ENCODE data around the gene GOLGA6L22. TPM values are rescaled to one million over a fixed set of nuclear protein-coding genes. Genes with fewer than 3 reads are reported as not detected.
A peak's percentile ranks its signal among the peaks of the same experiment; 100 is the strongest.
"Not testable (repeated sequence)": the region's sequence is repeated elsewhere in the genome, so short reads cannot be mapped to it uniquely, and the experiment has no call there.

GOLGA6L22 gene, protein sequence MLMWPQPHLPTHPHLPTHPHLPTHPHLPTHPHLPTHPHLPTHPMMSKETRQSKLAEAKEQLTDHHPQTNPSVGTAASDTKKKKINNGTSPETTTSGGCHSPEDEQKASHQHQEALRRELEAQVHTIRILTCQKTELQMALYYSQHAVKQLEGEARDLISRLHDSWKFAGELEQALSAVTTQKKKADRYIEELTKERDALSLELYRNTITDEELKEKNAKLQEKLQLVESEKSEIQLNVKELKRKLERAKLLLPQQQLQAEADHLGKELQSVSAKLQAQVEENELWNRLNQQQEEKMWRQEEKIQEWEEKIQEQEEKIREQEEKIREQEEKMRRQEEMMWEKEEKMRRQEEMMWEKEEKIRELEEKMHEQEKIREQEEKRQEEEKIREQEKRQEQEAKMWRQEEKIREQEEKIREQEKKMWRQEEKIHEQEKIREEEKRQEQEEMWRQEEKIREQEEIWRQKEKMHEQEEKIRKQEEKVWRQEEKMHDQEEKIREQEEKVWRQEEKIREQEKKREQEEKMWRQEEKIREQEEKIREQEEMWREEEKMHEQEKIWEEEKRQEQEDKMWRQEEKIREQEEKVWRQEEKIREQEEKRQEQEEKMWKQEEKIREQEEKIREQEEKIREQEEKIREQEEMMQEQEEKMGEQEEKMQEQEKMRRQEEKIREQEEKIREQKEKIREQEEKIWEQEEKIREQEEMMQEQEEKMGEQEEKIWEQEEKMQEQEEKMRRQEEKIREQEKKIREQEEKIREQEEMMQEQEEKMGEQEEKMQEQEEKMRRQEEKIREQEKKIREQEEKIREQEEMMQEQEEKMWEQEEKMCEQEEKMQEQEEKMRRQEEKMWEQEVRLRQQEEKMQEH
- not detected in 2 replicates for polyA plus RNA-seq (2014; cell fraction: cytosol; rRNA removed)
- polyA plus RNA-seq (2014; cell fraction: nucleus; rRNA removed): not detected in 2 replicates

DNA sequence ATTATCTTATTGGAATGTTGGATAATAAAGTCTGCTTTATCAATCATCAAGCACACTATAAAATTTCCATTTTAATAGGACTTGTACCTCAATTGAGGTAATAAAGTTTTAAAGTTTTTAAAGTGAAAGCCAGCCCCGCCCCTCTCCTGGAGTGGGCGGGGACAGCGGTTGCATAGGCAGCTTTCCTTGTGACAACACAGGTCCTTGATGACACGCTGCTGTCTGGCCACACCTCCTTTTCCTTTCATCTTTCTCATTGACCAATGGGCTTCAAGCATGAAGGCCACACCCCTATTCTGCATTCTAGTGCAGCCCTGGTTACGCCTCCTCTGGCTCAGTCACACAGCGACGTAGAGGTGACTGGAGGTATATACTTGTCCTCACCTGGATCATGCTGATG, at the start of gene GOLGA6L22:
Gene GOLGA6L22, plus strand, starts transcription at position 301 of the 400 bp plus-strand sequence. Its CDS starts 91 bp downstream, at position 392.
- DNase-seq (ENCODE audit: low spot score): not testable (repeated sequence)

DNA sequence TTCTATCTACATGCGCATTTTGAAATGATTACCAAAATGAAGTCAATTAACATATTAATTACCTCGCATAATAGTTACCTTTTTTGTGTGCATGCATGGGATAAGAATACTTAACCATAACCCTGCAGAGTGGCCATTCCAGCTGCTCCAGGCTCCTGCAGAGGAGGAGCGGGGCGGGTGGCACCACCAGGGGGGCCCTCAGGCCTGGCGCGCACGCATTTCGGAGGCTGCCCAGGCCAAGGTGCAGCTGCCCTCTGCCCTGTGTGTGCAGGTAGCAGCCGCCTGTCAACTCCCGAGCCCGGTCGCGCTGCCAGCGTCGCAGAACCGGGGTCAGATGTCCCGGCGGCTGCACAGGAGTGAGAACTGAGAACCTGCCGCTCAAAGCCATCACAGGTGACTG, 41.4 kb upstream of the GOLGA6L22 start:
- DNase-seq (ENCODE audit: low spot score): not testable (repeated sequence)

DNA sequence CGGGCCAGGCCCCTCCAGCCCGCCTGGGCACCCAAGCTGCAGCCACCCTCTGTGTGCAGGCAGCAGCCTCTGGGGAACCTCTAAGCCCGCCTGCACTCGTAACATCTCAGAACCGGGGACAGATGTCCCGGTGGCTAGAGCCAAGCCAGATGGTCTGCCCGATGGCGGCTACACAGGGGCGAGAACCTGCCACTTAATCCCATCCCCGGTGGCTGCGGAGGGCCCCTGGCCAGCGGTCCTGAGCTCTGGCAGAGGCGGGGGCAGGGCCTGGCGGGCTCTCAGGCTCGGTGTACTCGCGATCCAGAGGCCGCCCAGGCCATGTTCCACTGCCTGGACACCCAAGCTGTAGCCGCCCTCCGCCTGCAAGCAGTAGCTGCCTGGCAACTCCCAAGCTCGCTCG, 40.9 kb upstream of the GOLGA6L22 start:
- not testable (repeated sequence) for DNase-seq (ENCODE audit: low spot score)

DNA sequence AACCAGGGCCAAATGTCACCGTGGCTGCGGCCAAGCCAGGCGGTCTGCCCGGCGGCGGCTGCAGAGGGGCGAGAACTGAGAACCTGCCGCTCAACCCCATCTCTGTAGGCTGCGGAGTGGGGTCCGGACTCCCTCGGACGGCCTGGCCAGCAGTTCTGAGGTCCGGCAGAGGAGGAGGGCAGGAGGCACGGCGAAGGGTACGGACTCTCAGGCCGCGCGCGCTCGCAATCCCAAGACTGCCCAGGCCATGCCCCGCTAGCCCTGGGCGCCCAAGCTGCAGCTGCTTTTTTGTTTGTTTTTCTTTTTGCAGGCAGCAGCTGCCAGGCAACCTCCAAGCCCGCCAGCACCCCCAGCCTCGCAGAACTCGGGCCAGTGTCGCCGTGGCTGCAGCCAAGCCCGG, 40.5 kb upstream of the GOLGA6L22 start:
- DNase-seq (ENCODE audit: low spot score): not testable (repeated sequence)

DNA sequence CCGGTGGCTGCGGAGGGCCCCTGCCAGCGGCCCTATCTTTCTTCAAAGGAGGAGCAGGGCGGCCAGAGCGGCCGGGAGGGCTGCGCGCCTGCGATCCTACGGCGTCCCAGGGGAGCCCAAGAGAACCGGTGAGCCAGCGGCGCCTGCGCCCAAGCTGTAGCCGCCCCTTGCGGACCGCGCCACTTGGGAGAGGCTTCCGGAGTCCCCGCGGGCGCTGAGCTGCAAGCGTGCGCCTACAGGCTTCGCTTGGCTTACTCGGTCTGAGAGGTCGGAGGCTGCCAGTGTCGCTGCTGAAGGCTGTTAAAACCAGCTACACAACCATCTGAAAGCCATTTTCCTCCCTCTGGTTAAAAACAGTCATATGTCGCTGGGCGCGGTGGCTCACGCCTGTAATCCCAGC, 40.0 kb upstream of the GOLGA6L22 start:
- not testable (repeated sequence) for DNase-seq (ENCODE audit: low spot score)

DNA sequence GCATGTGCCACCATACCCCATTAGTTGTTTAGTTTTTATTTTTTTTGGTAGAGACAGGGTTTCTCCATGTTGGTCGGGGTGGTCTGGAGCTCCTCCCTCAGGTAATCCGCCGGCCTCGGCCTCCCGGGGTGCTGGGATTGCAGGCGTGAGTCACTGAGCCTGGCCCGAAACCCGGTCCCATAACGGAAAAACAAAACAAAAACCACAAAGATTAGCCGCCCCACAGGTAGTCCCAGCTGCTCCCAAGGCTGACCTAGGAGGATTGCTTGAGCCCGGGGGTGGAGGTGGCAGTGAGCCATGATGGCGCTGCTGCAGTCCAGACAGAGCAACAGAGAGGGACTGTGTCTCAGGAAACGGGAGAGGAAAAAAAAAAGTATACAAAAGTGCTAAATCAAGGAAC, 38.4 kb upstream of the GOLGA6L22 start:
- DNase-seq (ENCODE audit: low spot score): not testable (repeated sequence)

DNA sequence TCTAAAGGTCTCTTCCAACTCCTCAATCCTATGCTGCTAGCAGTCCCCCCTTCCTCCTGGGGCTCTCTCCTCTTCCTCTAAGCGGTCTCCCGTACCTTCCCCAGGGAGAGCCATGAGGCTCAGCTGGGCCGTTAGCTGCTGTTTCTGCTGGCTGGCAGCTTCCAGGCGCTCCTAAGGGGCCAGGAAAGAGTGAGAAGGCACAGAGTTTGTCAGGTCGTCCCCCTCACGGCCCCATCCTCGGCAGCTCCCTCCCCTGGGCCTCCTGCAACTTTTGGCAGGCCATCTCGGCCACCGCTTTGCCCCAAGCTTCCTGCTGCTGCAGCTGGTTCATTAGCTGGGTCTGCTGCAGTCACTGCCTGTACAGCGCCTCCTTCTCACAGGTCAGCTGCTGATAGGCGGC, 29.3 kb upstream of the GOLGA6L22 start:
- DNase-seq (ENCODE audit: low spot score): not testable (repeated sequence)

DNA sequence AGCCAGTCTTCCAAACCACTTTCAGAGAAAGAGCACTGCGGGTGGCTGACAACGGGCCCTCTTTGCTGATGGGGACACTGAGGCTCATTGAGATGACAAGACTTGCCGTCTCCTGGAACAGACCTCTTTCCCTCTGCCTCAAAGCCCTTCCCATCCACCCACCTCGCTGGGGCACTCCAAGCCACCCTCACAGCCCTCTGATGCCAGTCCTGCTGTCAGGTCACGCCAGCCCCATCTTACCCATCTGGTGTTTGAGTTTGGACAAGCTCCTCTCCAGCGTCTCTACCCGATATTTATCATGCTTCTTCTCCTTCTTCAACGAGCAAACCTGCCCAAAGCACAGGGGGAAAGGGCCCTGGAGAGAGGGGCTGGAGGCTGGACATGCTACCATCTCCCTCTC, 27.0 kb upstream of the GOLGA6L22 start:
- DNase-seq (ENCODE audit: low spot score): not testable (repeated sequence)

DNA sequence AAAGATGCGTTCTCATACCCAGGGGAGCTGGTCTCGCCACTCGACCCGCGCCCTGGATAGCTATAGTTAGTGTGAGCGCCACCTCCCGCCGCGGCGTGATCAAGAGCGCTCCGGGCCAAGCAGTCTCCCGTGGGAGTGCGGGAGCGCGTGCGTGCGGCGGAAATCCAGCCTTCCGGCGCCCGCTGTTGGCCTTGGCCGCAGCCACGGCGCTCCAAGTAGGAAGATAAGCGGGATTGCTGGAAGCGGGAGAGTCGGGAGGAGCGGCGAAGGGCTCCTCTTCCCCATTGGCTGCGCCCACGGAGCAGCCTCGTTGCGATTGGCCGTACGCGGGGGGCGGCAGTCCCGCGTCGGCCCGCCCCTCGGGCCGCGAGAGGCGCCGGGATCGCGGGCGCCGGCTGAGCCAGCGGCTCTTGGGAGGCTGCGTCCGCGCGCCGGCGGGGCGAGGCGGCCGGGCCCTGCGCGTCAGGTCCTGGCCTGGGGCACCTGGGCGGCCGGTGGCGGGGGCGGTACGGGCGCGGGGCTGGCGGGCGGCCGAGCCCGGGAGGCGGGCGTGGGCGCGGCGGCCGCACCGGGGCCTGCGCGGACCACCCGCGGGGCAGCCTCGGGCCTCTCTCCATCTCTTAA, 35.9 kb downstream of the GOLGA6L22 start:
- DNase-seq (ENCODE audit: low spot score): peak; percentile 57

DNA sequence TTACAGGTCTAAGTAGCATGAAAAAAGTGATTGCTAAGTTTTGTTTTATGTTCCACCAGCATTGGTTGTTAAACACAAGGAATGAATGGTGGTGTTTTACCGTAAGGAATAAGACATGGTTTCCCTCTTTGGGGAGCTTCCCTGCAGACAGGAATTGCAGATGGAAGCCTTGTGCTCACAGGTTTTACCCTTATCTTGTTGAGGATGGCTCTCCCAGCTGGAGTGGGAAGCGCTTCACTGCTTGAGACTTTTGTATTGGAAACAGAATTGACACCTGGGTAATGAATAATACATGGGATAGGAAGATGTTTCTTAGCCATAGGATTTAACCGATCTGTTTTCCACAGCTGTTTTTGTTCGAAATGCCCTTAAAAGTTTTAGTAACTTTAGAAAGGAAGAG, 38.5 kb downstream of the GOLGA6L22 start:
- not testable (repeated sequence) for DNase-seq (ENCODE audit: low spot score)

DNA sequence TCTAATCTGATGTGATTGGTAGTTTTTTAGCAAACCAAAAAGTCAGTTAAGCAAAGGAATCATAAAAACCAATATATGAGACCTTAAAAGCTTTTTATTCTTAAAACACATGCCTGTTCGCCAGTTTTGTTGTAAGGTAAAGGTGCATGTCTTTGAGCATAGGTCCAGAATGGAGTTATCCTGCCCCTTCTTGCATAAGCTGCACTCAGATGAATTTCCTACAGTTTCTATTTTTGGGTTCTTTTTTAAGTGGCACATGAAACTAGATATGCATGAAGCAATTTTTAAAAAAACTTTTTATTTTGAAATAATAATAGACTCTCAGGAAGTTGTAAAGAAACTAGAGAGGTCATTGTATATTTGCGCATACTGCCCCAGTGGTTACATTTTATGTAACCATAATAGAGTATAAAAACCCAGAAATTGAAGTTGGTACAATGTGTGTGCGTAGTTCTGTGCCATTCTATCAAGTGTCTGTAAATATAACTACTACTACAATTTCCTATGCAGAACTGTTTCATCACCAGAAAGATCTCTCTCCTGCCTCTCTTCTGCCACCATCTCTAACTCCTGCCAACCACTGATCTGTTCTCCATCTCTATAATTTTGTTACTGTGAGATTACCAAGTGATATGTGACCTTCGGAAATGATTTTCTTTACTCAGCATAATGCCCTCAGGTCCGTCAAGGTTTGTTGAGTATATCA, 39.7 kb downstream of the GOLGA6L22 start:
- DNase-seq (ENCODE audit: low spot score): not testable (repeated sequence)

DNA sequence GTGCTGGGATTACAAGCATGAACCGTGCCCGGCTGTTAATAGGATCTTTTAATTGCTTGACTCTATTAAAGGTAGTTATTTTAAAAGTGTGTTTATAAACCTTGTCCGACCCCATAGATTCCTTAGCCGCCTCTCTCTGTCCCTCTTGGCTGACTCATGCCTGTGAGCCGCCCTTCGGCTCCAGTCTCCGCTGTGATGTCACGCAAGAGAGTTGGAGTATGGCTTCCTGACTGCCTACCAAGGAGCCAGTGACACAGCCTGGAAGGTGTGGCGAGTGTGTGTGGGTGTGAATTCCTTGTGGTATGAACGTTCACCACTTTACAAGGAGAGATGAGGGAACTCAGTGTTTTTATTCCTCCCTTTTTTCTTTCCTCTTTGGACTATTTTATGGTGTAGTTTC, 43.6 kb downstream of the GOLGA6L22 start:
- not testable (repeated sequence) for DNase-seq (ENCODE audit: low spot score)

DNA sequence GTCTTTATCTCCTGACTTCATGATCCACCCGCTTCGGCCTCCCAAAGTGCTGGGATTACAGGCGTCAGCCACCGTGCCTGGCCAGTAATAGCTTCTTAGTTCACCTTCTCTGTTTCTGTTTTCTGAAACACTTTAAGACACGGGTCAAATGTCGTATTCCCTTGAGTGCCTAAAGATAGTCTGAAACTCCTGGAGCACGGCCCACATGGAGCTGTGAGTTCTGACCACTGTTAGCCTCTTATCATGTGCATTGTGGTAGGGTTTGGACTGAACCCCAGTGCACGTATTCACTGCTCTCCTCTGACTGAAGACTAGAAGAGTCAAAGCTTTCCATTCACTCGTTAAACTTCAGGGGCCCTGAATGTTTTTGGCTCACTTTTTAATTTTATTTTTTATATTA, 48.3 kb downstream of the GOLGA6L22 start:
- DNase-seq (ENCODE audit: low spot score): not testable (repeated sequence)

DNA sequence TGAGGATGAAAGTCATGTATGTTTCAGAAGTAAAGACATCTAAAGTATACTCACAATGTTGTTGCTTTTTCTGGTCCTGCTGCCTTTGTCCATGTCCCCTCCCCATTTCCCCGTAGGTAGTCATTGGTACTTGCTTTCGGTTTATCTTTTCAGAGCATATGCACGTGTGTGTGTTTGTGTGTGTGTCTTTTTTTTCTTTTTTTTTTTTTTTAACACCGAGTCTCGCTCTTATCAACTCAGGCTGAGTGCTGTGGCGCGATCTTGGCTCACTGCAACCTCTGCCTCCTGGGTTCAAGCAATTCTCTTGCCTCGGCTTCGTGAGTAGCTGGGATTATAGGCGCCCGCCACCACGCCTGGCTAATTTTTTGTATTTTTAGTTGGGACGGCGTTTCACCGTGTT, 57.4 kb downstream of the GOLGA6L22 start:
- DNase-seq (ENCODE audit: low spot score): not testable (repeated sequence)

Small RNA genes within 50 kb of the gene (small RNA-seq; reads per million reads assigned to genes)
- gene RN7SL545P: 0 reads per million in 2 experiments
